ENCODE results near the gene SUGCT.

SUGCT gene

DNA sequence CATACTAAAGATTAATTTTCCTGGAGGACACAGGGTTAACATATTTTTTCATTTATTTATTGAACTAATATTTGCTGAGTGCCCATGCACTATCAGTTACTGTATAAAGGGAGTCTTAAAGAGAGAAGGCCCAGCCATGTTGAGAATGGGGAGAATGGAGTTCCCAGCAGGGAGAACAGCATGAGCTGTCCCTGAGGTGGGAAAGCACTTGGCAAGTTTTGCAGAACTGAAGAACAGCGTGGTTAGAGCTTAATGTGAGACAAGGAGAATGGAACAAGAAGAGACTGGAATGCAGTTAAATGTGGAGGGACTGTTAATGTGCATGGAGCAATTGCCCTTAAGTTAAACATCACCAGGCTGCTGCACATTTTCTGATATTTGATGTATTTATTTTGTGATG, 435.4 kb downstream of the SUGCT start:
- peaks cover 25% of the 10 kb centered on the region for H3K4me1 ChIP-seq (ENCODE audit: control insufficient read depth, insufficient read depth, low read length)

DNA sequence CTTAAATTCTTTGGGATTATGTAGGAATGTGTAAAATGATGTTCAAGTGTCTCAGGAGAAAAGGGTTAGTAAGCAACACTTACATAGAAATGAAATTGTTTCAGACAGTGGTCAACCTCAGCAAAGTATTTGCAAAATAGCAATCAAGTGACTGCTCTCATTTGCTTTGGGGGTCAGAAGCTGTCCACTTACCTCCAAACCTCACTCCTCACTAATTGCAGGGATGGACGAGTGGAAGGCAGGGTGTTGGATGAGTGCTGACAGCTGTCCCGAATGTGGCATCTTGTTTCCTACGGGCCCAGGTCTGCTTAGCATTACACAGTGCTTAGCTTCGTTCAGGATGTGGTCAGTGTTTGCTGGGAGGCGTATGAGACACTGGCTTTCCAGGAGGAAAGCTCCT, 437.0 kb downstream of the SUGCT start:
- Histone ChIP-seq H3K27ac (ENCODE audit: low read depth, low read length) (no peak overlapping the region), H3K9ac (ENCODE audit: low read length) (no peak overlapping the region), H3K27me3 (ENCODE audit: control insufficient read depth, insufficient read depth, low read length) (no peaks in the 10 kb centered on the region), H3K4me3 (ENCODE audit: low read depth, low read length) (no peak overlapping the region), H3K36me3 (ENCODE audit: control insufficient read depth, insufficient read depth, low read length) (no peaks in the 10 kb centered on the region), H3K4me1 (ENCODE audit: control insufficient read depth, insufficient read depth, low read length) (peaks cover 25% of the 10 kb centered on the region), H3K9me3 (ENCODE audit: control insufficient read depth, insufficient read depth, low read depth, low read length) (no peaks in the 10 kb centered on the region)

More for the DNA sequence above, 435.4 kb downstream of the SUGCT start:
- Histone ChIP-seq H3K36me3 (ENCODE audit: control insufficient read depth, insufficient read depth, low read length) (no peaks in the 10 kb centered on the region), H3K9ac (ENCODE audit: low read length) (no peak overlapping the region), H3K4me3 (ENCODE audit: low read depth, low read length) (no peak overlapping the region), H3K27ac (ENCODE audit: low read depth, low read length) (no peak overlapping the region), H3K9me3 (ENCODE audit: control insufficient read depth, insufficient read depth, low read depth, low read length) (no peaks in the 10 kb centered on the region), H3K27me3 (ENCODE audit: control insufficient read depth, insufficient read depth, low read length) (no peaks in the 10 kb centered on the region)

DNA sequence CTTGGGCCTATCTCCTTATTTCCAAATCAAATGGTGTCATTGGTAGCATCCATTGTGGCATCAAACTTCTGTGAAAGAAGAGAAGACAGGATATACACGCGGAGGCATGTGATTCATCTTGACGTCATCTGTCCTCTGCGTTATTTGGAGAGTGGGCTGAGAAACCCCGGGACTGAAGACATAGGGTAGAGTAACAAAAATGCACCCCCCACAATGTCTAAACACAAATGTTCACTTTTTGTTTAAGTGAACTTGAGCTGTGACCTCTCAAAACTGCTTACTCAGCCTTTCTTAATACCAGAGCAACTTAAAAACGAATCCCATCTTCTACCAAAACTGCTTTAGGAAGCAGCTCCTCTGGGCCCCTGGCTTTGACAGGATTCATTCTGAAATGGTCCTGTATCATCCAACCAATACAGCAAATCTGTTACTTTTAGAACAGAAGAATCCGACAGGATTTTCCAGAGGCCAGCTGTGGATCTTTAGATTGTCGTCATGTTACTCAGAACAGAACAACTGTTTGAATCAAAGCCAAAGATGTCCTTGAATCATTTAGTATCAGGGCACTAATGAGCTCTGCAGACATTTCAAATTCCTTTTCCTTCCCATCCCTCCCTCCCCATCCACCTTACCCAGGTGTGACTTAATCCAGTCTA, 438.1 kb downstream of the SUGCT start:
- H3K27me3 ChIP-seq (ENCODE audit: control insufficient read depth, insufficient read depth, low read length): no peaks in the 10 kb centered on the region
- H3K4me1 ChIP-seq (ENCODE audit: control insufficient read depth, insufficient read depth, low read length): peaks cover 25% of the 10 kb centered on the region
- no peak overlapping the region for H3K4me3 ChIP-seq (ENCODE audit: low read depth, low read length)
- no peaks in the 10 kb centered on the region for H3K36me3 ChIP-seq (ENCODE audit: control insufficient read depth, insufficient read depth, low read length)
- no peak overlapping the region for H3K9ac ChIP-seq (ENCODE audit: low read length)
- H3K9me3 ChIP-seq (ENCODE audit: control insufficient read depth, insufficient read depth, low read depth, low read length): no peaks in the 10 kb centered on the region
- H3K27ac ChIP-seq (ENCODE audit: low read depth, low read length): no peak overlapping the region

DNA sequence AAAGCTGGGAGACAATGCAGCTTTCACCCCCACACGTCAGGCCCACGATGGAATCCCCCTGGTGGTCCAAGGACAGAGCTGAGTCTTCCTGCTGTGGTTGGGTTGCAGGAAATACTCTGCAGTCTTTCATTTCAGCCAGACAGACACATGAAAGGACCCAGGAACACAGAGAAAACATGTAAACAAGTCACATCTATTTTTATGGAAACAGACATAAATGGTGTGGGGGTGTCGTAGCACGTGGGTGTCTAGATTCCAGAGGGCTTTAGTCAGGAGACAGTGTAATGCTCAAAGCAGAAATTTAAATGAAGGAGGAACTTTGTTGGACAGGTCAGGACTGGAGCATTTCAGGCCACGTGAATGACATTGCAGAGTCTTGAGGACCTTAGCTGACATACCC, 444.6 kb downstream of the SUGCT start:
- H3K9ac ChIP-seq (ENCODE audit: low read length): no peak overlapping the region
- peaks cover 6% of the 10 kb centered on the region for H3K4me1 ChIP-seq (ENCODE audit: control insufficient read depth, insufficient read depth, low read length)
- H3K4me3 ChIP-seq (ENCODE audit: low read depth, low read length): no peak overlapping the region
- H3K36me3 ChIP-seq (ENCODE audit: control insufficient read depth, insufficient read depth, low read length): no peaks in the 10 kb centered on the region
- no peak overlapping the region for H3K27ac ChIP-seq (ENCODE audit: low read depth, low read length)
- H3K9me3 ChIP-seq (ENCODE audit: control insufficient read depth, insufficient read depth, low read depth, low read length): no peaks in the 10 kb centered on the region
- H3K27me3 ChIP-seq (ENCODE audit: control insufficient read depth, insufficient read depth, low read length): no peaks in the 10 kb centered on the region

GRCh38 chr7:40580776-40581175, 446.0 kb downstream of the SUGCT start:
- Histone ChIP-seq H3K4me1 (ENCODE audit: control insufficient read depth, insufficient read depth, low read length) (peaks cover 15% of the 10 kb centered on the region), H3K36me3 (ENCODE audit: control insufficient read depth, insufficient read depth, low read length) (no peaks in the 10 kb centered on the region), H3K9ac (ENCODE audit: low read length) (no peak overlapping the region), H3K27ac (ENCODE audit: low read depth, low read length) (no peak overlapping the region), H3K4me3 (ENCODE audit: low read depth, low read length) (no peak overlapping the region), H3K9me3 (ENCODE audit: control insufficient read depth, insufficient read depth, low read depth, low read length) (no peaks in the 10 kb centered on the region), H3K27me3 (ENCODE audit: control insufficient read depth, insufficient read depth, low read length) (no peaks in the 10 kb centered on the region)

DNA sequence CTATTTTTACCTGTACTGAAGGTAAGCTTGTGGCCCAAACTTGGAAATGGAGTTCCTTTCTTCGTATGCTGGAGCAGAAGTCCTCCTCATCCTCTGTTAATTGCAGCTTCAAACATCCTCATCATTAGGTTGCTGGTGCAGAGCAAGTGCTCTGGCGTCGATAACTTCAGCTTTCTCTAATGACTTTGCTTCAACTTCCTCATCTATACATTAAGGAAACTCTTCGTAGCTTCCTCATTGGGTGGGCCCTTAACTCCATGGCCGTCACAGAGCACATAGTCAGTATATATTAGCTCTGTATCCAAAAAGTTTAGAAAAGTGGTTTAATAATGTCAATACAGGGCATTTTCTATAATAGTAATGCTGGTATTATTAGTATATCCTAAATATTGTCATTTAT, 447.7 kb downstream of the SUGCT start:
- no peak overlapping the region for H3K4me3 ChIP-seq (ENCODE audit: low read depth, low read length)
- H3K9me3 ChIP-seq (ENCODE audit: control insufficient read depth, insufficient read depth, low read depth, low read length): no peaks in the 10 kb centered on the region
- no peak overlapping the region for H3K27ac ChIP-seq (ENCODE audit: low read depth, low read length)
- H3K9ac ChIP-seq (ENCODE audit: low read length): no peak overlapping the region
- H3K36me3 ChIP-seq (ENCODE audit: control insufficient read depth, insufficient read depth, low read length): no peaks in the 10 kb centered on the region
- peaks cover 15% of the 10 kb centered on the region for H3K4me1 ChIP-seq (ENCODE audit: control insufficient read depth, insufficient read depth, low read length)
- H3K27me3 ChIP-seq (ENCODE audit: control insufficient read depth, insufficient read depth, low read length): no peaks in the 10 kb centered on the region

DNA sequence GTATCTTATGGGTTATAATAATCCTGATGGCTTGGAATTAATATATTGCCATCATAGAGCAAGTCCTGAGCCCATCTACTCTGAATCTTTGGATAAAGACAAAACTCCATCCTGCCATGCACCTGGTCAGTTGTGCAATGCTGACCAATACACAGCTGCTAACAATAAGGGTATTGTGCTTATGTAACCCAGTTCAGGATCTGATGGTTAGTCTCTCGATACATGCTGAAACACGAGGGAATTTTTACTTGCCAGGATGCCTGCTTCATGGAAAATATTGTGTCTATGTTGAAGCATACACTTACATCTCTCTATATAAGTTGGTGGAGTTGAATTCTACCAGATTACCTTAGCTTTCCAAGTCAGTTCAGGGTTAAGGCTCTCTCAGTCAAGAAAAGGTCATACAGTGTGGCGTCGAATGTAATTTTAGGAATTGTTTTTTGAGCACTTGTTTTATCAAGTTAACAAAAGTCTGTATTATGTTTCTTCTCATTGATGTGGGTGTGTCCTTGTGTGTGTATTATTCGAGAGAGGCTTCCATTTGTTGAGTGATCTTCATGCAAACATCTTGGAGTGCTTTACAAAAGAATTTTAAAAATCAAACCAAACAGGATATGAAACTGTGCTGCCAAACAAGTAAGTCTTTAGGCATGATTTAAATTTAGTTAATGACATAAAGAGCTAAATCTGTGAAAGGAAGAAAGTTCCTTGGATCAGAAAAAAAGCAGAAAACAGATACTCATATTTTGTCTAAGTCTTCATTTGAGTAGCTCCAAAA, 449.1 kb downstream of the SUGCT start:
- H3K9me3 ChIP-seq (ENCODE audit: control insufficient read depth, insufficient read depth, low read depth, low read length): no peaks in the 10 kb centered on the region
- no peak overlapping the region for H3K27ac ChIP-seq (ENCODE audit: low read depth, low read length)
- H3K4me1 ChIP-seq (ENCODE audit: control insufficient read depth, insufficient read depth, low read length): peaks cover 15% of the 10 kb centered on the region
- H3K27me3 ChIP-seq (ENCODE audit: control insufficient read depth, insufficient read depth, low read length): no peaks in the 10 kb centered on the region
- no peak overlapping the region for H3K4me3 ChIP-seq (ENCODE audit: low read depth, low read length)
- H3K9ac ChIP-seq (ENCODE audit: low read length): no peak overlapping the region
- no peaks in the 10 kb centered on the region for H3K36me3 ChIP-seq (ENCODE audit: control insufficient read depth, insufficient read depth, low read length)

- no peak overlapping the region for H3K27ac ChIP-seq (ENCODE audit: low read depth, low read length)
Observed at GRCh38 chr7:40584667-40585433, 450.0 kb downstream of the SUGCT start.

DNA sequence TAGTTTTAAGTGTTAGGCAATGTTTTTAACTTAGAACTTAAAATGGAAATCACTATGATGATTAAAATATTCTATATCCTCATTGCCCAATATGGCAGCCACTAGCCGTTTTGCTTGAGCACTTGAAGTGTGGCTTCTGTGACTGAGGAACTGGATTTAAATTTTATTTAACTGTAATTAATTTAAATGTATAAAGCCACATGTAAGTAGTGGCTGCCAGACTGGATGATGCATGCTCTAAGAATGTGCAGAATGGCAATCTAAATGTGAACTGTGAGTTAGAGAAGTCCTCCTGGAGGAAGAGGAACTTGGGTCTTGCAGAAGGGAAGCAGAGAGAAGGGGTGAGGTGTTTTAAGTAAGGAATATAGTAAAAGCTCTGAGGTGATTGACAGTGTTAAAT, 451.4 kb downstream of the SUGCT start:
- H3K27ac ChIP-seq (ENCODE audit: low read depth, low read length): no peak overlapping the region
- H3K9me3 ChIP-seq (ENCODE audit: control insufficient read depth, insufficient read depth, low read depth, low read length): peaks cover 8% of the 10 kb centered on the region; the same call in 1 of the 2 replicates

More at GRCh38 chr7:40584667-40585433, 450.0 kb downstream of the SUGCT start:
- no peaks in the 10 kb centered on the region for H3K36me3 ChIP-seq (ENCODE audit: control insufficient read depth, insufficient read depth, low read length)
- no peak overlapping the region for H3K4me3 ChIP-seq (ENCODE audit: low read depth, low read length)
- H3K9me3 ChIP-seq (ENCODE audit: control insufficient read depth, insufficient read depth, low read depth, low read length): no peaks in the 10 kb centered on the region
- no peak overlapping the region for H3K9ac ChIP-seq (ENCODE audit: low read length)
- no peaks in the 10 kb centered on the region for H3K27me3 ChIP-seq (ENCODE audit: control insufficient read depth, insufficient read depth, low read length)
- H3K4me1 ChIP-seq (ENCODE audit: control insufficient read depth, insufficient read depth, low read length): peaks cover 12% of the 10 kb centered on the region

GRCh38 chr7:40587419-40587818, 452.6 kb downstream of the SUGCT start:
- Histone ChIP-seq H3K9ac (ENCODE audit: low read length) (no peak overlapping the region), H3K4me1 (ENCODE audit: control insufficient read depth, insufficient read depth, low read length) (peaks cover 12% of the 10 kb centered on the region), H3K9me3 (ENCODE audit: control insufficient read depth, insufficient read depth, low read depth, low read length) (peaks cover 8% of the 10 kb centered on the region; the same call in 1 of the 2 replicates), H3K4me3 (ENCODE audit: low read depth, low read length) (no peak overlapping the region), H3K36me3 (ENCODE audit: control insufficient read depth, insufficient read depth, low read length) (no peaks in the 10 kb centered on the region), H3K27ac (ENCODE audit: low read depth, low read length) (no peak overlapping the region), H3K27me3 (ENCODE audit: control insufficient read depth, insufficient read depth, low read length) (no peaks in the 10 kb centered on the region)

More for the DNA sequence above, 451.4 kb downstream of the SUGCT start:
- Histone ChIP-seq H3K36me3 (ENCODE audit: control insufficient read depth, insufficient read depth, low read length) (no peaks in the 10 kb centered on the region), H3K4me1 (ENCODE audit: control insufficient read depth, insufficient read depth, low read length) (peaks cover 12% of the 10 kb centered on the region), H3K27me3 (ENCODE audit: control insufficient read depth, insufficient read depth, low read length) (no peaks in the 10 kb centered on the region), H3K9ac (ENCODE audit: low read length) (no peak overlapping the region), H3K4me3 (ENCODE audit: low read depth, low read length) (no peak overlapping the region)

DNA sequence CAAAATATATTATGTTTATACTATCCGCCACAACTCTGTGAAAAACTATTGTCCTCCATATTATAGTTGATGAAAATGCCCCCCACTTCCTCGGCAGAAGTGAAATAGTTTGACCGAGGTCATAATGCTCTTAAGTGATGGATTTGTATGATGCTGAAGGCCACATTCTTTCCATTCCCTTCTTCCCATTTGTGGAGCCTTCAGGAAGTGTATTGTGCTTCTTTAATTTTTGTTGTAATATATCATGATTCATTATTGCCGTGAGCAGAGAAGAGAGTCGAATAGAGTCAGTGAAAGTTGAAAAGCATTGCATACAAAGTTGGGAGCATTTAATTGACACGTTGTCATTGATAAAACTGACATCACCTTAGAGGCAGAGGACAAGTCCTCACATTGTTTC, 460.3 kb downstream of the SUGCT start:
- Histone ChIP-seq H3K4me1 (ENCODE audit: control insufficient read depth, insufficient read depth, low read length) (no peaks in the 10 kb centered on the region), H3K27me3 (ENCODE audit: control insufficient read depth, insufficient read depth, low read length) (no peaks in the 10 kb centered on the region), H3K9ac (ENCODE audit: low read length) (no peak overlapping the region), H3K9me3 (ENCODE audit: control insufficient read depth, insufficient read depth, low read depth, low read length) (peaks cover 8% of the 10 kb centered on the region; the same call in 1 of the 2 replicates), H3K27ac (ENCODE audit: low read depth, low read length) (no peak overlapping the region), H3K4me3 (ENCODE audit: low read depth, low read length) (no peak overlapping the region), H3K36me3 (ENCODE audit: control insufficient read depth, insufficient read depth, low read length) (no peaks in the 10 kb centered on the region)

All from HUES6 (cell line).